HEK293 (cell line): ENCODE results near the gene IGFL1.

Experiments
- BCL11A ChIP-seq: fragments of 450-650 bp; formaldehyde crosslinking; IDR thresholded peaks from 2 replicates; pipeline ENCODE4 v1.5.1; 2016; ENCODE audit warnings: low read depth, missing biosample characterization, missing genetic modification characterization
- BCL6B ChIP-seq: fragments of 450-650 bp; formaldehyde crosslinking; IDR thresholded peaks from 2 replicates; pipeline ENCODE4 v1.5.1; 2017; ENCODE audit warnings: missing biosample characterization, missing genetic modification characterization
- GLI2 ChIP-seq: fragments of 450-650 bp; formaldehyde crosslinking; IDR thresholded peaks from 2 replicates; pipeline ENCODE4; 2017; ENCODE audit warnings: missing biosample characterization, missing genetic modification characterization, low read depth, borderline replicate concordance
- GLIS1 ChIP-seq: fragments of 450-650 bp; formaldehyde crosslinking; IDR thresholded peaks from 2 replicates; pipeline ENCODE4 v1.5.1; 2016; ENCODE audit warnings: missing biosample characterization, missing genetic modification characterization
- HOXD13 ChIP-seq: sonication (generic); formaldehyde crosslinking; IDR thresholded peaks from 2 replicates; pipeline ENCODE4 v1.8.0; 2022; ENCODE audit warnings: missing genetic modification reagents, borderline replicate concordance
- KLF17 ChIP-seq: fragments of 450-650 bp; formaldehyde crosslinking; IDR thresholded peaks from 2 replicates; pipeline ENCODE4 v1.5.1; 2016; ENCODE audit warnings: missing biosample characterization, missing genetic modification characterization
- MEIS1 ChIP-seq: sonication (generic); formaldehyde crosslinking; IDR thresholded peaks from 2 replicates; pipeline ENCODE4 v1.8.1; 2022; ENCODE audit warnings: missing genetic modification reagents, mild to moderate bottlenecking, borderline replicate concordance
- OSR2 ChIP-seq: fragments of 450-650 bp; formaldehyde crosslinking; IDR thresholded peaks from 2 replicates; pipeline ENCODE4 v1.5.1; 2016; ENCODE audit warnings: missing biosample characterization, missing genetic modification characterization
- ZBTB10 ChIP-seq: fragments of 450-650 bp; formaldehyde crosslinking; IDR thresholded peaks from 2 replicates; pipeline ENCODE4 v1.5.1; 2016; ENCODE audit warnings: missing biosample characterization, missing genetic modification characterization
- ZBTB20 ChIP-seq: fragments of 450-650 bp; formaldehyde crosslinking; IDR thresholded peaks from 2 replicates; pipeline ENCODE4 v1.5.1; 2016; ENCODE audit warnings: missing biosample characterization, missing genetic modification characterization
- ZEB2 ChIP-seq: fragments of 450-650 bp; formaldehyde crosslinking; IDR thresholded peaks from 2 replicates; pipeline ENCODE4 v1.5.1; 2016; ENCODE audit warnings: missing biosample characterization, missing genetic modification characterization
- ZNF132 ChIP-seq: fragments of 450-650 bp; formaldehyde crosslinking; IDR thresholded peaks from 2 replicates; pipeline ENCODE4 v1.5.1; 2017; ENCODE audit warnings: missing biosample characterization, missing genetic modification characterization, borderline replicate concordance
- ZNF239 ChIP-seq: fragments of 450-650 bp; formaldehyde crosslinking; IDR thresholded peaks from 2 replicates; pipeline ENCODE4 v1.5.1; 2016; ENCODE audit warnings: missing biosample characterization, missing genetic modification characterization
- ZNF335 ChIP-seq: fragments of 450-650 bp; formaldehyde crosslinking; conservative IDR thresholded peaks from 2 replicates; pipeline ENCODE4 v1.5.1; 2016; ENCODE audit warnings: missing biosample characterization, missing genetic modification characterization
- ZNF350 ChIP-seq: fragments of 450-650 bp; formaldehyde crosslinking; IDR thresholded peaks from 2 replicates; pipeline ENCODE4 v1.5.0; 2017; ENCODE audit warnings: missing biosample characterization, mild to moderate bottlenecking, missing genetic modification characterization
- ZNF391 ChIP-seq: fragments of 450-650 bp; formaldehyde crosslinking; IDR thresholded peaks from 2 replicates; pipeline ENCODE4 v1.5.1; 2016; ENCODE audit warnings: low read depth, missing biosample characterization, missing genetic modification characterization, borderline replicate concordance
- ZNF670 ChIP-seq: fragments of 450-650 bp; formaldehyde crosslinking; IDR thresholded peaks from 2 replicates; pipeline ENCODE4 v1.5.1; 2016; ENCODE audit warnings: missing biosample characterization, missing genetic modification characterization, low read depth
- ZNF677 ChIP-seq: fragments of 450-650 bp; IDR thresholded peaks from 2 replicates; pipeline ENCODE4 v1.5.0; 2018; ENCODE audit warnings: missing biosample characterization, mild to moderate bottlenecking, missing genetic modification characterization, moderate library complexity
- ZNF777 ChIP-seq: fragments of 450-650 bp; formaldehyde crosslinking; IDR thresholded peaks from 2 replicates; pipeline ENCODE4 v1.5.1; 2017; ENCODE audit warnings: missing biosample characterization, missing genetic modification characterization, borderline replicate concordance
- ZNF791 ChIP-seq: fragments of 450-650 bp; formaldehyde crosslinking; IDR thresholded peaks from 2 replicates; pipeline ENCODE4 v1.5.1; 2016; ENCODE audit warnings: missing biosample characterization, missing genetic modification characterization
- ZNF837 ChIP-seq: fragments of 450-650 bp; formaldehyde crosslinking; IDR thresholded peaks from 2 replicates; pipeline ENCODE4 v1.5.1; 2016; ENCODE audit warnings: missing biosample characterization, missing genetic modification characterization
- ZNF843 ChIP-seq: fragments of 450-650 bp; formaldehyde crosslinking; IDR thresholded peaks from 2 replicates; pipeline ENCODE4 v1.5.1; 2016; ENCODE audit warnings: missing biosample characterization, missing genetic modification characterization
- ZSCAN16 ChIP-seq: fragments of 450-650 bp; formaldehyde crosslinking; IDR thresholded peaks from 2 replicates; pipeline ENCODE4 v1.5.1; 2016; ENCODE audit warnings: missing biosample characterization, missing genetic modification characterization
- TF ChIP-seq, protein P1 (sequence below): fragments of 450-650 bp; formaldehyde crosslinking; IDR thresholded peaks from 2 replicates; pipeline ENCODE4 v1.5.1; 2016; ENCODE audit warnings: missing biosample characterization, missing genetic modification characterization
- TF ChIP-seq, protein P2 (sequence below): fragments of 450-650 bp; formaldehyde crosslinking; IDR thresholded peaks from 2 replicates; pipeline ENCODE4 v1.5.1; 2016; ENCODE audit warnings: missing biosample characterization, missing genetic modification characterization, borderline replicate concordance
- TF ChIP-seq, protein P3 (sequence below): fragments of 450-650 bp; formaldehyde crosslinking; IDR thresholded peaks from 2 replicates; pipeline ENCODE4 v1.5.1; 2016; ENCODE audit warnings: missing biosample characterization, missing genetic modification characterization
- TF ChIP-seq, protein P4 (sequence below): fragments of 450-650 bp; formaldehyde crosslinking; IDR thresholded peaks from 2 replicates; pipeline ENCODE4 v1.5.1; 2016; ENCODE audit warnings: missing biosample characterization, missing genetic modification characterization
- TF ChIP-seq, protein P5 (sequence below): fragments of 450-650 bp; formaldehyde crosslinking; IDR thresholded peaks from 2 replicates; pipeline ENCODE4 v1.5.1; 2017; ENCODE audit warnings: missing biosample characterization, missing genetic modification characterization

IGFL1 gene

GRCh38 chr19:46265217-46265828 is 35.8 kb downstream of the IGFL1 start (continued):
- TF ChIP-seq, protein P1, sequence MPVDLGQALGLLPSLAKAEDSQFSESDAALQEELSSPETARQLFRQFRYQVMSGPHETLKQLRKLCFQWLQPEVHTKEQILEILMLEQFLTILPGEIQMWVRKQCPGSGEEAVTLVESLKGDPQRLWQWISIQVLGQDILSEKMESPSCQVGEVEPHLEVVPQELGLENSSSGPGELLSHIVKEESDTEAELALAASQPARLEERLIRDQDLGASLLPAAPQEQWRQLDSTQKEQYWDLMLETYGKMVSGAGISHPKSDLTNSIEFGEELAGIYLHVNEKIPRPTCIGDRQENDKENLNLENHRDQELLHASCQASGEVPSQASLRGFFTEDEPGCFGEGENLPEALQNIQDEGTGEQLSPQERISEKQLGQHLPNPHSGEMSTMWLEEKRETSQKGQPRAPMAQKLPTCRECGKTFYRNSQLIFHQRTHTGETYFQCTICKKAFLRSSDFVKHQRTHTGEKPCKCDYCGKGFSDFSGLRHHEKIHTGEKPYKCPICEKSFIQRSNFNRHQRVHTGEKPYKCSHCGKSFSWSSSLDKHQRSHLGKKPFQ (tag by site-specific recombination) = no peak
- TF ChIP-seq OSR2 (tag by site-specific recombination) (no peak), ZBTB10 (tag by site-specific recombination) (no peak), BCL11A (tag by site-specific recombination) (no peak), ZBTB20 (tag by site-specific recombination) (no peak), MEIS1 (CRISPR knock-in tag) (no peak), GLI2 (no peak), ZNF350 (tag by site-specific recombination) (no peak), ZNF132 (tag by site-specific recombination) (no peak), ZNF335 (tag by site-specific recombination) (peak; percentile 95), ZNF670 (tag by site-specific recombination) (no peak), HOXD13 (CRISPR knock-in tag) (no peak), ZNF239 (tag by site-specific recombination) (no peak), GLIS1 (tag by site-specific recombination) (peak; percentile 11; the same call in 1 of the 2 replicates), ZNF843 (tag by site-specific recombination) (no peak), ZNF837 (no peak), ZNF777 (tag by site-specific recombination) (no peak), ZNF791 (tag by site-specific recombination) (no peak), BCL6B (no peak), ZSCAN16 (no peak), ZNF391 (no peak), ZNF677 (tag by site-specific recombination) (no peak), KLF17 (tag by site-specific recombination) (no peak), ZEB2 (tag by site-specific recombination) (peak; percentile 32; the same call in 1 of the 2 replicates)
- TF ChIP-seq, protein P2, sequence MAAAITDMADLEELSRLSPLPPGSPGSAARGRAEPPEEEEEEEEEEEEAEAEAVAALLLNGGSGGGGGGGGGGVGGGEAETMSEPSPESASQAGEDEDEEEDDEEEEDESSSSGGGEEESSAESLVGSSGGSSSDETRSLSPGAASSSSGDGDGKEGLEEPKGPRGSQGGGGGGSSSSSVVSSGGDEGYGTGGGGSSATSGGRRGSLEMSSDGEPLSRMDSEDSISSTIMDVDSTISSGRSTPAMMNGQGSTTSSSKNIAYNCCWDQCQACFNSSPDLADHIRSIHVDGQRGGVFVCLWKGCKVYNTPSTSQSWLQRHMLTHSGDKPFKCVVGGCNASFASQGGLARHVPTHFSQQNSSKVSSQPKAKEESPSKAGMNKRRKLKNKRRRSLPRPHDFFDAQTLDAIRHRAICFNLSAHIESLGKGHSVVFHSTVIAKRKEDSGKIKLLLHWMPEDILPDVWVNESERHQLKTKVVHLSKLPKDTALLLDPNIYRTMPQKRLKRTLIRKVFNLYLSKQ (tag by site-specific recombination) = no peak
- TF ChIP-seq, protein P3, sequence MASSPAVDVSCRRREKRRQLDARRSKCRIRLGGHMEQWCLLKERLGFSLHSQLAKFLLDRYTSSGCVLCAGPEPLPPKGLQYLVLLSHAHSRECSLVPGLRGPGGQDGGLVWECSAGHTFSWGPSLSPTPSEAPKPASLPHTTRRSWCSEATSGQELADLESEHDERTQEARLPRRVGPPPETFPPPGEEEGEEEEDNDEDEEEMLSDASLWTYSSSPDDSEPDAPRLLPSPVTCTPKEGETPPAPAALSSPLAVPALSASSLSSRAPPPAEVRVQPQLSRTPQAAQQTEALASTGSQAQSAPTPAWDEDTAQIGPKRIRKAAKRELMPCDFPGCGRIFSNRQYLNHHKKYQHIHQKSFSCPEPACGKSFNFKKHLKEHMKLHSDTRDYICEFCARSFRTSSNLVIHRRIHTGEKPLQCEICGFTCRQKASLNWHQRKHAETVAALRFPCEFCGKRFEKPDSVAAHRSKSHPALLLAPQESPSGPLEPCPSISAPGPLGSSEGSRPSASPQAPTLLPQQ = peak; percentile 92
- TF ChIP-seq, protein P4, sequence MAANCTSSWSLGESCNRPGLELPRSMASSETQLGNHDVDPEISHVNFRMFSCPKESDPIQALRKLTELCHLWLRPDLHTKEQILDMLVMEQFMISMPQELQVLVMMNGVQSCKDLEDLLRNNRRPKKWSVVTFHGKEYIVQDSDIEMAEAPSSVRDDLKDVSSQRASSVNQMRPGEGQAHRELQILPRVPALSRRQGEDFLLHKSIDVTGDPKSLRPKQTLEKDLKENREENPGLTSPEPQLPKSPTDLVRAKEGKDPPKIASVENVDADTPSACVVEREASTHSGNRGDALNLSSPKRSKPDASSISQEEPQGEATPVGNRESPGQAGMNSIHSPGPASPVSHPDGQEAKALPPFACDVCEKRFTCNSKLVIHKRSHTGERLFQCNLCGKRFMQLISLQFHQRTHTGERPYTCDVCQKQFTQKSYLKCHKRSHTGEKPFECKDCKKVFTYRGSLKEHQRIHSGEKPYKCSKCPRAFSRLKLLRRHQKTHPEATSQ (tag by site-specific recombination) = no peak
- TF ChIP-seq, protein P5, sequence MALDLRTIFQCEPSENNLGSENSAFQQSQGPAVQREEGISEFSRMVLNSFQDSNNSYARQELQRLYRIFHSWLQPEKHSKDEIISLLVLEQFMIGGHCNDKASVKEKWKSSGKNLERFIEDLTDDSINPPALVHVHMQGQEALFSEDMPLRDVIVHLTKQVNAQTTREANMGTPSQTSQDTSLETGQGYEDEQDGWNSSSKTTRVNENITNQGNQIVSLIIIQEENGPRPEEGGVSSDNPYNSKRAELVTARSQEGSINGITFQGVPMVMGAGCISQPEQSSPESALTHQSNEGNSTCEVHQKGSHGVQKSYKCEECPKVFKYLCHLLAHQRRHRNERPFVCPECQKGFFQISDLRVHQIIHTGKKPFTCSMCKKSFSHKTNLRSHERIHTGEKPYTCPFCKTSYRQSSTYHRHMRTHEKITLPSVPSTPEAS = no peak
